ENCODE measurements around the gene PTPN13.

GRCh38 chr4:86551387-86551786, 42.7 kb upstream of the PTPN13 start:
- TF ChIP-seq, protein P1, sequence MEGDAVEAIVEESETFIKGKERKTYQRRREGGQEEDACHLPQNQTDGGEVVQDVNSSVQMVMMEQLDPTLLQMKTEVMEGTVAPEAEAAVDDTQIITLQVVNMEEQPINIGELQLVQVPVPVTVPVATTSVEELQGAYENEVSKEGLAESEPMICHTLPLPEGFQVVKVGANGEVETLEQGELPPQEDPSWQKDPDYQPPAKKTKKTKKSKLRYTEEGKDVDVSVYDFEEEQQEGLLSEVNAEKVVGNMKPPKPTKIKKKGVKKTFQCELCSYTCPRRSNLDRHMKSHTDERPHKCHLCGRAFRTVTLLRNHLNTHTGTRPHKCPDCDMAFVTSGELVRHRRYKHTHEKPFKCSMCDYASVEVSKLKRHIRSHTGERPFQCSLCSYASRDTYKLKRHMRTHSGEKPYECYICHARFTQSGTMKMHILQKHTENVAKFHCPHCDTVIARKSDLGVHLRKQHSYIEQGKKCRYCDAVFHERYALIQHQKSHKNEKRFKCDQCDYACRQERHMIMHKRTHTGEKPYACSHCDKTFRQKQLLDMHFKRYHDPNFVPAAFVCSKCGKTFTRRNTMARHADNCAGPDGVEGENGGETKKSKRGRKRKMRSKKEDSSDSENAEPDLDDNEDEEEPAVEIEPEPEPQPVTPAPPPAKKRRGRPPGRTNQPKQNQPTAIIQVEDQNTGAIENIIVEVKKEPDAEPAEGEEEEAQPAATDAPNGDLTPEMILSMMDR (IDR thresholded peaks at IDR 0.05), result no peak
- TF ChIP-seq POLR2A (IDR thresholded peaks at IDR 0.05), result no peak
- TF ChIP-seq EP300 (IDR thresholded peaks at IDR 0.05; ENCODE audit: low read depth), result no peak
